HG03520 (cell line): Measurements from ENCODE around the gene KRT72.

Experiments
- ATAC-seq: cut with Tn5 transposase; IDR thresholded peaks from one replicate; pipeline ENCODE4 v1.9.1; 2021; ENCODE audit warnings: mild to moderate bottlenecking, moderate library complexity; ENCODE audit not compliant: unreplicated experiment

Gene KRT72

DNA sequence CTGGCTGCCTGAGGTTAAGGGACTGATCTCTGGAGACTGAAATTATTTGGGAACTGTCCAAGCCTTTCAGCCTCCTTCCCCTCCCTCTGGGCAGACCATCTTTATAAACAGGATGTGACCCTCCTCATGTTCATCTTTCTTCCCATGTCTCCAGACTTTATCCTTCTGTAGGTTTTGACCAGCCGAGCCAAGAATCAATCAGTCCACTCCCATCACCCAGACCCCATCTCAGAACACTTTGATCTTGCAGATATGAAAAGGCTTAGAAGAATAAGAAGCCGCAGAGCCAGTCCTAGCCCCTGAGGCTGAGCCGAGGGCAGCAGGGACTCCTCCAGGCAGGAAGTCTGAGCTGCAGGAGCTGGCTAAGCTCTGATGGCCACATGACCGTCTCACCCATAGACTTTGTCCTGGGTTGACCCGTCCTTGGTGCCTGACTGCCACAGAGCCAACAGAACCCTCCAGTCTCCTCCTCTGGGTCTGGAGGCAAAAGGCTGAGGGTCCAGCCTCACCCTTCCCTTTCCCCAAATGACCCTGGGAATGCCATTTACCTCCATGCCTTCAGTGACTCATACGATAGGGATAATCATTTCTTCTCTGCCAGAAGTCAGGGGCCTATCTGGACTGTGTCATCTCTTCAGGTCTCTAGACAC is 49.9 kb downstream of the KRT72 start:
- ATAC-seq, result no peak

DNA sequence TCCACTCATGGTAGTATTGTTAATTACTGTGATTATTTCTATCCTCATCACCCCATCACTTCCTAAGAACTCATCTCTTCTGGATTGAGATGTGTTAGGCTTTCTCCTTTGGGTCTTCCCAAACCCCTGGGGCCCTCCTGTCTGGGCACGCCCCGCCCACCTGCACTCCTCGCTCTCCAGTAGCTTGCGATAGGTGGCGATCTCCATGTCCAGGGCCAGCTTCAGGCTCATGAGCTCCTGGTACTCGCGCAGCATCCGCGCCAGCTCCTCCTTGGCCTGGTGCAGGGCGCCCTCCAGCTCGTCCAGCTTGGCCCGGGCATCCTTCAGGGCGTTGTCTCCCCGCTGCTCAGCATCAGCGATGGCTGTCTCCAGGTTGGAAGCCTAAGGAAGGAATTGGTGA is 55.1 kb downstream of the KRT72 start:
- no peak for ATAC-seq

DNA sequence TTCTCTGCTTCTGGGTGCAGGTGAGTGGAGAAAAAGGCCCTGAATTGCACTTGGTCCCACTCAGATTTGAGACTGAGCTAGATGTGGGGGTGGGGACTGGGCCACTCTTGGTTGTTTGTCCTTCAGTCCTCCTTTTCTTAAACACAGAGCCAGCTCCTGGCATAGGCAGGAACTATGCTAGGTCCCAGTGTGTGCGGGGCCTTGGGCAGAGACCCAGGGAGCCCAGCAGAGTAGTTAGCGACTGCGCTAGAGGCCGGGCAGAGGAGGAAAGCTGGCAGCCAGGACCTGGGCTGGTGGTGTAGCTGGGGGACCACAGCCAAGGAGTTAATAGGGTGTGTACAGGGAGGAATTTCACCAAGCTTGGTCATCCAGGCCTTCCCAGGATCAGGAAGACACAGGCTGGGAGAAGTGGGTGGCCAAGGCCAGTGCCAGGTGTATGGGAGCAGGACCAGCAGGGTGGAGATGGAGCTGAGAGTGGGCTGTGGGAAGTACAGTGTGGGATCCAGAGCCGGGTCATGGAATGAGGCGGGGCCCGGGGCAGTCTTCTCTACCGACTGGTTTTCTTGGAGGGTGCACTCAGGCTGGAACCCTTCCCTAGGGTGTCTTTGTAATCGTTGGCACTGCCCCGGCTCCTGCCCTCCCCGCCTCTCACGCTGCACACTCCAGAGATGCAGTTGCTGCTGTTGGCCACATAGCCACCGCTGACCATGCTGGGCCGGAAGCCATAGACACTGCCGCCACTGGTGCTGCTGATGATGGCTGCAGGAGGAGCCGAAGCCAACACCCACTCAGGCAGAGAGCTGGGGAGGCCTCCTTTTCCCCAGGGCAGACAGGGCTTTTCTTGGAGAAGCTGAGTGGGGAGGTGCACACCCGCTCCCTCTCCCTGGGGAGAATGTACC is 57.0 kb downstream of the KRT72 start:
- ATAC-seq, result no peak

DNA sequence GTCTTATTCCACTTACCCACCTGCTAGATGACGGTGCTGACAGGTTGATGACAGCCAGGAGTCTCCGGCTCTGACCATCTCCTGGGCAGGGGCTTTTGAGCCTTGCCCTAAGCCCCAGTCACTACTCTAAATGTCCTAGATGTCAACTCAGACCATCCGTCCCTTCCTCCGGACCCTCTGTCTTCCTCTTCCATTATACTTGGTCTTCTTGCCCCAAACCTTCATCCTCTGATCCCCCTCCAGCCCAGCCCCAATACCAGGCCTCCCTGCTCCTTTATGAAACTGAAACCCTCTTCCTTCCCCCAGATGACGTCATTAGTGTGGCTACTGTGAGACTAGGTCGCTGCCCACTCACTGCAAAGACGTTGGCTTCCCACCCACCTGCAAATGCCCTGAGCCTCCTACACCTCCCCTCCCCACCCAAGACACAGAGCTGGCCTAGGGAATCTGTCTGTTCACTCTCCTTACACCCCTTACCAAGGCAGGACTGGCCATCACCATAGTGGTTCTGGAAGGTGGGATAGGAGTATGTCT is 58.4 kb downstream of the KRT72 start:
- ATAC-seq, result no peak

DNA sequence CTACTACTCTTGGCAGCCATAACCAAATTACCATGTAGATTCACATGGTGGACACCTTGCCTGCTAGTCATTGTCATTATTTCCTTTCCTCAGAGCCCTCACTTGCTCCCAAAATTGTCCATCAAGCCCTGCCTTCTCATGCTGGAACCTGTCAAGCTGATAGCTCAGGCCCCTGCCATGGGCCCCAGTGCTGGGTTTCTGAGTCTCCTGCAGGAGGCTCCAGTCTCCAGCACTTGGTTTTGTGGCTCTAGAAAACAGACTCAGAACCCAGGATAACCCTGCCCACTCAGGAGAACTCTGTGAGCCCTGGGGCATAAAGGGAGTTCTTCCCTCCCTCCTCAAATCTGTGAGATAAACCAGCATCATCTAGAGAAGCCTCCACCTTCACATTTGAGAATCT is 59.1 kb downstream of the KRT72 start:
- ATAC-seq, result no peak

DNA sequence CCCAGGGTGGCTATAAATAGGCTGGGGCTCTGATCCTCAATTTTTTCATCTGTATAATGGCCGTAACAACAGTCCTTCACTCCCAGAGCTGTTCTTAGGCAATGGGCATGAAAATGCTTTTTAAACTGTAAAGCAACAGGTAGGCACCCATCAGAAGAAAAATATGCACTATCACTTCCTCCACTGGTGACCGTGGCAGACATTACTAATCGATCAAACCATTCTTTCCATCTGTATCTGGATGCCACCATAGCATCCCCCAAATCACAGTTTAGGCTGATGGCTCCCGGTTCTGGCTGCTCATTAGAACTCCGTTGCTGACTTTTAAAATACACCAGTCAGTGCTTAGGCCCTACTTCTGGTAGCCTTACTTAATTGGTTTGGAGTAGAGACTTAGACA is 59.6 kb downstream of the KRT72 start:
- ATAC-seq, result no peak

DNA sequence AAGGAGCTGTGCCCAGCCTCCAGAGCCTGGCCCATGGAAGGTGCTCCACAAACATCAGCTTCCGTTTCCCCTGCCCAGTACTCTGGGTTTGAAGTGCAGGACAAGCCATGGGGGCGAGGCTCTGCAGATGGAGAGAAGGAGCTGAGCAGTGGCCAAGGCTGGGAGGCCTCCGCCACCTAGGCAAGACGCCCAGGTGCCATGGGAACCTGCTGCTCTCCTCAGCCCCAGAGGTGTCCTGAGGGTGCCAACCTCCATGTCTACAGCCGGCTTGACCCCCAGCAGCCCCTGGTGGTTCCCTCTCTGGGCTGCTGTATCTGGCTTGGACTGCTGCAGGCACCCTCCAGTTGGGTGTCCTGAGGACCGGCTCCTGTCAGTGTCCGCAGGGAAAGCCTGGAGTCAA is 60.7 kb downstream of the KRT72 start:
- no peak for ATAC-seq

DNA sequence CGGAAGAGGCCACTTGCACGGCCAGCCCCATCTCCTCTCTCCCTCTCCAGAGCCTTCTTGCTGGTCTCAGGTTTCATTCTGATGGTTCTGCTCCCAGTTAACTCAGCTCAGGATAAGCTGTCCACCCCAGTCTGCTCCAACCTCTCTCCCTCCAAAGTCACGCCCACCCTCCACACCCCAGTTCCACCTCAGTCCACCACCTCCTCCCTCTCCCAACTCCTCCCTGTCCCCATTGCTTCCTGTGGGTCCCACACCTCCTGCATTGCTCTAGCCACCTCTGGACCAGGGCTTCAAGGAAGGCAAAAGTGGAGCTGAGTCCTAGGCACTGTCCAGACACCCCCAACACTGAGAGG is 61.5 kb downstream of the KRT72 start:
- no peak for ATAC-seq

DNA sequence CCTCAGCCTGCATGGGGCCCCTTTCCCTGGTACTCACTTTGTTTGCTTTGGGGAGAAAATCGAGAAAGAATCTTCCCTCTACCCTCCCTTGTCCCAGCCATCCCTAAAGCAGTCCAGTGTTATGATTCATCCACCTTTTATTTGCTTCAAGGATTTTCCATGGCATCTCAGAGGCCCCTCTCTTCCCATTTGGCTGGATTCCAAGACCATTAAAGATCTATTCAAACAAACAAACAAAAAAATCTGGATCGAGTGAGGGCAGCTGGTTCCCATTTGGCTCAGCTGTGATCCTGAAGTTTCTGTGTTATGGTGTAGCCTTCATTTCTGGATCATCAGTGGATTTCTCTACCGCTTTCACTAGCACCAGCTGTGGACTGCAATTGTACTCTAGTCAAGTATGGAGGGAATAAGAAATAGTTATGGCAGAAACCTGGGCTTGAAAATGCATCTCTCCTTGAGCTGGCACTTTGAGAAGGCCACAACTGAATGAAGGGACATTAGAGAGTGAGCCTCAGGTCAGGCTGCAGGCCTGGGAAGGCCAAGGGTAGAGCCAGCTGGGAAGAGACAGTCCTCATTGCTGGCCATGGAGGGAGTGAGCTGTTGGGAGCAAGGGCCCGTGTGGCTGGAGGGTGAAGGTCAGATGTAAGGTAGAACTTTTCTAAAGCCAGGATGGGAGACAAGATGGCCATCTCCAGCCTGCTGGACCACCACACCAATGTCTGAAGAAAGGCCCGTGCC is 62.0 kb downstream of the KRT72 start:
- ATAC-seq, result no peak

DNA sequence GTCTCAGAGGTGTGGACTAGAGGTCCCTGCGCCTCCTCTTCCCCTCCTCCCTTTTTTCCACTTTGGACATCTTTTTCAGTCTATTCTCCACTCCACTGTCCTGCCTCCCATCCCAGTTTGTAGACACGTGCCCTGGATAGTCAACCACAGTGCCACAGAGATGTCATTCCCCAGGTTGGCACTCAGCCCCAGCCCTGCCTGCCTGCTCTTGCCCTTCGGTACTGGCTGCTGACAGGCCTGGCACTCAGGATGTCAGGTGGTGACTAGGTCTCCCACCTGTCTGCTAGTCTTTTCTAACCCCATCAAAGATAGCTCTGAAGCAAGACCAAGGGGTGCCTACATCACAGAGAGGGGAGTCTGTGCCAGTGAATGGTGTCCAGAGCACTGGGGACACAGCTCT is 64.2 kb downstream of the KRT72 start:
- no peak for ATAC-seq
